Sigmoid colon (tissue), 4 donors: ENCODE measurements around the gene CLN6.

Source experiments
- EP300 ChIP-seq, 4 donors: sonication (generic); formaldehyde crosslinking; IDR thresholded peaks; one replicate each; pipeline ENCODE4 v1.6.1; 2017; ENCODE audit warnings: antibody characterized with exemption in 4 of 4
- POLR2A ChIP-seq, 2 donors: fragments of 450-650 bp; IDR thresholded peaks; one replicate each; pipeline ENCODE4 v1.6.1; 2016; ENCODE audit warnings: antibody characterized with exemption in 2 of 2, mild to moderate bottlenecking in 2 of 2, moderate library complexity in 2 of 2
- POLR2AphosphoS5 ChIP-seq, 4 donors: sonication (generic); formaldehyde crosslinking; IDR thresholded peaks; one replicate each; pipeline ENCODE4 v1.6.1; 2017; ENCODE audit warnings: antibody characterized with exemption in 4 of 4
- TF ChIP-seq, protein P1 (sequence below), 4 experiments: fragments of 450-650 bp in 3 of 4; fragments of 200-600 bp in 1 of 4; IDR thresholded peaks; one replicate each; pipeline ENCODE4 v1.5.1; 2016 to 2019; ENCODE audit warnings: antibody characterized with exemption in 4 of 4, mild to moderate bottlenecking in 3 of 4, moderate library complexity in 2 of 4

DNA sequence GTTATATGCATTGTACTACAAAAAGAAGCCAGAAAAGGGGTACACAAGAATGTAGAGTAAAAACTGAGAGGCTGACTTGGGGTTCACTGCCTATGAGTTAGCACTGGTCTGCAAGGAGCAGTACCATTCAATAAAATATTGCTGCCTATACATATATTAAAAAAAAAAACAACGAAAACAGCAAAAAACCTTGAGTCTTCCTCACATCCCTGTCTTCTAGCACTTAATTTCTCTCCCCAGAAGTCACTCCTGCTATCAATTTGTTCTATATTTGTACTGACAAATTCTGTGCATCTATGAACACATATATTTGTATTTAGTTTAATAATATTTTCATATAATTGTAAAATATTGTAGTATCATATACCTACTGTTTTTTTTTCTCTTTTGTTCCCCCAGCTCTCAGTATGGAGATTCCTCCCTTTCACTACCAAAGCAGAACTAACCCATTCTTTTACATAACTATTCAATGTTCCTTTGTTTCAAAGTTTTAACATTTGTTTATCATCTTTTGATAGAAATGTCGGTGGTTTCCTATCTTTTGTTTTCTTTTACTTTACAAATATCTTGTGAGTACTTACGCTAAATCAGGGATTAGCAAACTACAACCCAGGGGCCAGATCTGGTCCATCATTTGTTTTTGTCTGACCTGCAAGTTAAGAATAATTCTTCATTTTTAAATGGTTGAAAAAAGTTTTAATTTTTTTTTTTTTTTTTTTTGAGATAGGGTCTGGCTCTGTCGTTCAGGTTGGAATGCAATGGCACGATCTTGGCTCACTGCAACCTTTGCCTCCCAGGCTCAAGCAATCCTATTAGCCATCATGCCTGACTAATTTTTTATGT is 33.2 kb upstream of the CLN6 start:
- TF ChIP-seq POLR2A (IDR thresholded peaks at IDR 0.05): no peak
- no peak for TF ChIP-seq POLR2AphosphoS5 (IDR thresholded peaks at IDR 0.05)
- TF ChIP-seq, protein P1, sequence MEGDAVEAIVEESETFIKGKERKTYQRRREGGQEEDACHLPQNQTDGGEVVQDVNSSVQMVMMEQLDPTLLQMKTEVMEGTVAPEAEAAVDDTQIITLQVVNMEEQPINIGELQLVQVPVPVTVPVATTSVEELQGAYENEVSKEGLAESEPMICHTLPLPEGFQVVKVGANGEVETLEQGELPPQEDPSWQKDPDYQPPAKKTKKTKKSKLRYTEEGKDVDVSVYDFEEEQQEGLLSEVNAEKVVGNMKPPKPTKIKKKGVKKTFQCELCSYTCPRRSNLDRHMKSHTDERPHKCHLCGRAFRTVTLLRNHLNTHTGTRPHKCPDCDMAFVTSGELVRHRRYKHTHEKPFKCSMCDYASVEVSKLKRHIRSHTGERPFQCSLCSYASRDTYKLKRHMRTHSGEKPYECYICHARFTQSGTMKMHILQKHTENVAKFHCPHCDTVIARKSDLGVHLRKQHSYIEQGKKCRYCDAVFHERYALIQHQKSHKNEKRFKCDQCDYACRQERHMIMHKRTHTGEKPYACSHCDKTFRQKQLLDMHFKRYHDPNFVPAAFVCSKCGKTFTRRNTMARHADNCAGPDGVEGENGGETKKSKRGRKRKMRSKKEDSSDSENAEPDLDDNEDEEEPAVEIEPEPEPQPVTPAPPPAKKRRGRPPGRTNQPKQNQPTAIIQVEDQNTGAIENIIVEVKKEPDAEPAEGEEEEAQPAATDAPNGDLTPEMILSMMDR (IDR thresholded peaks at IDR 0.05): no peak
- TF ChIP-seq EP300 (IDR thresholded peaks at IDR 0.05): no peak
